ENCODE measurements around the gene HEPACAM.

HEPACAM gene

GRCh38 chr11:124882339-124883071, 53.3 kb downstream of the HEPACAM start:
- no peak for DNase-seq

- DNase-seq, result no peak
Measured at GRCh38 chr11:124880958-124881357, 54.9 kb downstream of the HEPACAM start.

- DNase-seq, result no peak
Measured at GRCh38 chr11:124880290-124880611, 55.6 kb downstream of the HEPACAM start.

- DNase-seq, result no peak
Measured at GRCh38 chr11:124879493-124880289, 56.2 kb downstream of the HEPACAM start.

- no peak for DNase-seq
Measured at GRCh38 chr11:124878759-124879492, 56.9 kb downstream of the HEPACAM start.

- DNase-seq, result no peak
Measured at GRCh38 chr11:124877910-124878758, 57.7 kb downstream of the HEPACAM start.

- no peak for DNase-seq
Measured at GRCh38 chr11:124877631-124877909, 58.3 kb downstream of the HEPACAM start.

- no peak for DNase-seq
Measured at GRCh38 chr11:124876818-124877630, 58.8 kb downstream of the HEPACAM start.

GRCh38 chr11:124875943-124876817, 59.7 kb downstream of the HEPACAM start:
- peak; percentile 90 for DNase-seq

GRCh38 chr11:124875401-124875800, 60.4 kb downstream of the HEPACAM start:
- no peak for DNase-seq

GRCh38 chr11:124874571-124875255, 61.1 kb downstream of the HEPACAM start:
- no peak for DNase-seq

- DNase-seq, result no peak
Measured at GRCh38 chr11:124873951-124874350, 61.9 kb downstream of the HEPACAM start.

GRCh38 chr11:124872741-124873140, 63.1 kb downstream of the HEPACAM start:
- DNase-seq, result no peak

GRCh38 chr11:124872280-124872679, 63.6 kb downstream of the HEPACAM start:
- no peak for DNase-seq

- no peak for DNase-seq
Measured at GRCh38 chr11:124870430-124870829, 65.4 kb downstream of the HEPACAM start.

GRCh38 chr11:124869856-124870387, 65.9 kb downstream of the HEPACAM start:
- DNase-seq, result no peak

- DNase-seq, result no peak
Measured at GRCh38 chr11:124869331-124869730, 66.5 kb downstream of the HEPACAM start.

Data from kidney glomerular epithelial cell (primary cell).